Naive thymus-derived CD4-positive, alpha-beta T cell (primary cell): ENCODE results near the gene SNED1. TPM values are rescaled to one million over a fixed set of nuclear protein-coding genes. Genes with fewer than 3 reads are reported as not detected.

ENCODE experiments used
- ATAC-seq: fragments of 150-1000 bp; cut with Tn5 transposase; 2 replicates; pipeline ENCODE4 v1.10.0; 2021; ENCODE audit warnings: mild to moderate bottlenecking, moderate library complexity
- CTCF ChIA-PET: fragments of 350-600 bp; sonication (Branson Sonifier 250); formaldehyde crosslinking; loops from one replicate; lab custom pipeline; 2021; ENCODE audit warnings: antibody characterized with exemption; lab: Charles Lee
- POLR2A ChIA-PET: fragments of 350-600 bp; sonication (Branson Sonifier 250); formaldehyde crosslinking; loops from one replicate; lab custom pipeline; 2021; ENCODE audit warnings: antibody characterized with exemption, inconsistent platforms; lab: Charles Lee
- DNase-seq, 9 donors: peaks; one replicate each; pipeline versions ENCODE4 v3.0.0 to v3.0.0-alpha.2; 2020 to 2022; ENCODE audit warnings: mixed read lengths in 1 of 9
- H3K27ac ChIP-seq: one replicate; pipeline ENCODE4 v1.7.0; 2013; ENCODE audit warnings: mild to moderate bottlenecking, low read depth, low read length, moderate library complexity
- H3K27me3 ChIP-seq, 2 donors: one replicate each; pipeline ENCODE4 v1.7.0; 2013; ENCODE audit warnings: low read length in 2 of 2, mild to moderate bottlenecking in 2 of 2, moderate library complexity in 2 of 2; ENCODE audit not compliant: control insufficient read depth in 2 of 2, insufficient read depth in 2 of 2
- H3K36me3 ChIP-seq, 3 experiments: 1 replicate in 2 of 3; 2 replicates in 1 of 3; pipeline ENCODE4 v1.7.0; 2013; ENCODE audit warnings: low read length in 3 of 3, mild to moderate bottlenecking in 3 of 3, moderate library complexity in 1 of 3; ENCODE audit not compliant: insufficient read depth in 3 of 3, control insufficient read depth in 2 of 3
- H3K4me1 ChIP-seq, 2 donors: one replicate each; pipeline ENCODE4 v1.7.0; 2013; ENCODE audit warnings: low read length in 2 of 2, mild to moderate bottlenecking in 2 of 2, moderate library complexity in 1 of 2; ENCODE audit not compliant: control insufficient read depth in 2 of 2, insufficient read depth in 2 of 2
- H3K4me3 ChIP-seq: 2 replicates; pipeline ENCODE4 v1.7.0; 2013; ENCODE audit warnings: mild to moderate bottlenecking, low read length
- H3K9me3 ChIP-seq, 3 experiments: 1 replicate in 2 of 3; 2 replicates in 1 of 3; pipeline ENCODE4 v1.7.0; 2013; ENCODE audit warnings: low read length in 3 of 3; ENCODE audit not compliant: control insufficient read depth in 2 of 3
- H3K27ac Mint-ChIP-seq, 9 donors: one replicate each; pipeline ENCODE4 v1.8.0; 2020 to 2022; ENCODE audit warnings: mixed read lengths in 9 of 9, mild to moderate bottlenecking in 8 of 9, moderate library complexity in 5 of 9, inconsistent platforms in 2 of 9
- H3K27me3 Mint-ChIP-seq, 5 donors: one replicate each; pipeline ENCODE4 v1.8.0; 2021 to 2022; ENCODE audit warnings: mixed read lengths in 5 of 5, mild to moderate bottlenecking in 1 of 5
- H3K36me3 Mint-ChIP-seq, 5 donors: one replicate each; pipeline ENCODE4 v1.8.0; 2020 to 2022; ENCODE audit warnings: mixed read lengths in 5 of 5, mild to moderate bottlenecking in 3 of 5, inconsistent platforms in 1 of 5
- H3K4me1 Mint-ChIP-seq, 7 donors: one replicate each; pipeline ENCODE4 v1.8.0; 2020 to 2022; ENCODE audit warnings: mixed read lengths in 7 of 7, mild to moderate bottlenecking in 3 of 7, inconsistent platforms in 1 of 7
- H3K4me3 Mint-ChIP-seq, 10 donors: one replicate each; pipeline ENCODE4 v1.8.0; 2020 to 2022; ENCODE audit warnings: mild to moderate bottlenecking in 10 of 10, mixed read lengths in 10 of 10, moderate library complexity in 6 of 10, inconsistent platforms in 2 of 10
- H3K9me3 Mint-ChIP-seq, 11 donors: one replicate each; pipeline ENCODE4 v1.8.0; 2020 to 2022; ENCODE audit warnings: mixed read lengths in 11 of 11, mild to moderate bottlenecking in 4 of 11, inconsistent platforms in 1 of 11, moderate library complexity in 1 of 11
- intact Hi-C, 2 donors: fragments of 100-400 bp; cut with micrococcal nuclease; formaldehyde crosslinking; loops; one replicate each; pipeline ENCODE4 v1.15.1; 2023
- polyA plus RNA-seq, 2 donors: library from polyadenylated mRNA; unstranded; fragments of 300-500 nt; fragmentation: Illumina TruSeq; gene quantifications; one replicate each; pipeline ENCODE4 v1.2.3, GENCODE V29; 2021
- total RNA-seq, 6 experiments: library from RNA in 5 of 6; stranded (reverse) in 5 of 6; gene quantifications; 1 replicate in 5 of 6; 2 replicates in 1 of 6; pipeline ENCODE4 v1.2.3 and lab custom pipeline; 2021 to 2026

The SNED1 gene
- total and polyA plus RNA-seq, 7 experiments from 2014 or later = 1.0 to 120 (median 32.9) TPM

DNA sequence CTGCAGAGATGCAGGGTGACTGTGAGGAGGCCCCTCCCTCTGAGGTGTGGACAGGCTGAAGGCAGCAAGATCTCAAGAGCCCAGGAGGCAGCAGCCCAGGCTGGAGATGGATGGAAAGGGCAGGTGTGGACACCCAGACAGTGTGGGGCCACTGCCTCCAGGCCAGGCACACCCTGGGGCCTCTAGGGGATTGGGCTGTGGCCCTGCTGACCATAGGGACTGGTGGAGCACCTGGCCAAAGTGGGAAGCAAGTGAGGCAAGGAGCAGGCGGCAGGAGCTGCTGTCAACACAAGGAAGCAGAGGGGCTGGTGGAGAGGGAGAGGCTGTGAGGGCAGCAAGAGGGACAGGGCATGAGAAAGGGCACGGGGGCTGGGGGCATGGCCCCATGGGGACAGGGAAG is 10.8 kb downstream of the SNED1 start:
- Mint-ChIP-seq H3K9me3 (peaks cover 0 to 22% (median 9%) of the 10 kb centered on the region in 11 donors), H3K4me3 (peak overlapping the region; percentile 50 to 95 (median 74)), H3K27ac (peak overlapping the region; percentile 80 to 94 (median 90)), H3K4me1 (peaks cover 16 to 47% (median 40%) of the 10 kb centered on the region in 7 donors), H3K36me3 (peaks cover 0 to 11% (median 5%) of the 10 kb centered on the region in 5 donors), H3K27me3 (peaks cover 0 to 26% (median 0%) of the 10 kb centered on the region in 5 donors)
- H3K4me1 ChIP-seq = peaks cover 3 to 36% of the 10 kb centered on the region in 2 donors
- ChIA-PET POLR2A (interaction anchor here (0.9 to 2.4 kb wide), 11 partner anchors 11 to 308 kb away, joined by 3 to 8 read pairs (median 4); partner anchors contain the start of genes HDLBP and PASK), CTCF (interaction anchor here (0.7 to 1.5 kb wide), 3 partner anchors 13 to 127 kb away, joined by 3 to 5 read pairs (median 3); no protein-coding TSS in a partner anchor)
- peaks cover 0 to 7% (median under 1%) of the 10 kb centered on the region in 3 experiments for H3K9me3 ChIP-seq
- intact Hi-C loops = no loop called here
- DNase-seq = peak in 1 of 9 donors; percentile 19
- no peaks in the 10 kb centered on the region for H3K27me3 ChIP-seq
- peak overlapping the region; percentile 51 for H3K4me3 ChIP-seq
- no peaks in the 10 kb centered on the region for H3K36me3 ChIP-seq
- ATAC-seq = no peak
- peak overlapping the region; percentile 64 for H3K27ac ChIP-seq

GRCh38 chr2:241009601-241010530 is 11.4 kb downstream of the SNED1 start:
- POLR2A ChIA-PET = interaction anchor here (0.8 to 2.4 kb wide), 11 partner anchors 9 to 307 kb away, joined by 3 to 8 read pairs (median 4); partner anchors contain the start of genes HDLBP, PASK and PPP1R7
- peak overlapping the region; percentile 80 to 94 (median 90) for H3K27ac Mint-ChIP-seq
- intact Hi-C loops = loop anchor here in 1 of 2 donors (1.0 to 10.0 kb wide), 4 partner anchors 37 to 207 kb away; partner anchors contain the start of gene PASK

GRCh38 chr2:241010531-241011295 is 12.3 kb downstream of the SNED1 start:
- H3K36me3 Mint-ChIP-seq = peaks cover 0 to 6% (median under 1%) of the 10 kb centered on the region in 5 donors
- Histone ChIP-seq H3K27ac (peak overlapping the region; percentile 64), H3K4me3 (peak overlapping the region; percentile 51), H3K9me3 (no peaks in the 10 kb centered on the region), H3K27me3 (no peaks in the 10 kb centered on the region), H3K4me1 (peaks cover 3 to 36% of the 10 kb centered on the region in 2 donors), H3K36me3 (no peaks in the 10 kb centered on the region)
- H3K27me3 Mint-ChIP-seq = peaks cover 0 to 19% (median 0%) of the 10 kb centered on the region in 5 donors
- H3K4me3 Mint-ChIP-seq = peak overlapping the region in 8 of 10 donors; percentile 71 to 95 (median 76)
- H3K27ac Mint-ChIP-seq = peak overlapping the region in 8 of 9 donors; percentile 80 to 94 (median 89)
- peak in 1 of 9 donors; percentile 6 for DNase-seq
- peaks cover 16 to 47% (median 40%) of the 10 kb centered on the region in 7 donors for H3K4me1 Mint-ChIP-seq
- H3K9me3 Mint-ChIP-seq = peaks cover 0 to 6% (median 4%) of the 10 kb centered on the region in 11 donors
- no peak for ATAC-seq
- ChIA-PET POLR2A (interaction anchor here (0.8 to 1.8 kb wide), 7 partner anchors 8 to 304 kb away, joined by 3 to 8 read pairs (median 4); partner anchors contain the start of genes HDLBP, PASK and PPP1R7), CTCF (interaction anchor here (0.6 to 1.5 kb wide), 4 partner anchors 11 to 139 kb away, joined by 3 to 6 read pairs (median 4); partner anchors contain the start of genes PASK and PPP1R7)
- intact Hi-C loops = loop anchor here in 1 of 2 donors (1.0 to 10.0 kb wide), 4 partner anchors 37 to 207 kb away; partner anchors contain the start of gene PASK

More at GRCh38 chr2:241009601-241010530, 11.4 kb downstream of the SNED1 start:
- H3K36me3 Mint-ChIP-seq = peaks cover 0 to 11% (median 5%) of the 10 kb centered on the region in 5 donors
- Histone ChIP-seq H3K4me3 (peak overlapping the region; percentile 51), H3K36me3 (no peaks in the 10 kb centered on the region), H3K27ac (peak overlapping the region; percentile 64), H3K4me1 (peaks cover 3 to 36% of the 10 kb centered on the region in 2 donors), H3K9me3 (no peaks in the 10 kb centered on the region), H3K27me3 (no peaks in the 10 kb centered on the region)
- H3K27me3 Mint-ChIP-seq = peaks cover 0 to 26% (median 0%) of the 10 kb centered on the region in 5 donors
- peaks cover 0 to 15% (median 9%) of the 10 kb centered on the region in 11 donors for H3K9me3 Mint-ChIP-seq
- CTCF ChIA-PET = interaction anchor here (0.6 to 1.5 kb wide), 6 partner anchors 12 to 140 kb away, joined by 3 to 6 read pairs (median 4); partner anchors contain the start of genes PASK and PPP1R7
- H3K4me1 Mint-ChIP-seq = peaks cover 16 to 47% (median 40%) of the 10 kb centered on the region in 7 donors
- peak; percentile 80 for ATAC-seq
- peak overlapping the region; percentile 37 to 95 (median 74) for H3K4me3 Mint-ChIP-seq
- peak in 8 of 9 donors; percentile 31 to 78 (median 68) for DNase-seq

DNA sequence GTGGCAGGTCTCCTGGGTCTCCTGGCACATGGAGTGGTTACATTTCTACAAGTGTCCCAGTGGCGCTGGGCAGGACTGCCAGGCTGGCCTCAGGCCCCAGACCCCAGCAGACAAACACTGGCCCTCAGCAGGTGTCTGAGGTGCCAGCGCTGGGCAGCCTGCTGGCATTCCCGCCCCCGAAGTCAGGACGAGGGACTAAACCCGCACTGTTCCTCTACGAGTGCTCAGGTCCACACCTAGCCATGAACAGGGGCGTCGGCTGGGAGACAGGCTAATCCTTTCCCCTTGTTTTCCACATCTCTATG is 12.8 kb downstream of the SNED1 start:
- Mint-ChIP-seq H3K9me3 (peaks cover 0 to 1% (median 0%) of the 10 kb centered on the region in 11 donors), H3K27ac (peak overlapping the region in 6 of 9 donors; percentile 19 to 84 (median 62)), H3K4me1 (peaks cover 16 to 47% (median 40%) of the 10 kb centered on the region in 7 donors), H3K4me3 (peak overlapping the region in 3 of 10 donors; percentile 29 to 73 (median 59)), H3K36me3 (peaks cover 0 to under 1% (median 0%) of the 10 kb centered on the region in 5 donors), H3K27me3 (peaks cover 0 to 14% (median 0%) of the 10 kb centered on the region in 5 donors)
- intact Hi-C loops = loop anchor here in 1 of 2 donors (5.0 to 10.0 kb wide), 3 partner anchors 36 to 206 kb away; no protein-coding TSS in a partner anchor
- Histone ChIP-seq H3K27me3 (no peaks in the 10 kb centered on the region), H3K4me1 (peaks cover 3 to 36% of the 10 kb centered on the region in 2 donors), H3K36me3 (no peaks in the 10 kb centered on the region), H3K27ac (peak overlapping the region; percentile 54), H3K4me3 (no peak overlapping the region), H3K9me3 (no peaks in the 10 kb centered on the region)
- CTCF ChIA-PET = no interaction called here
- ATAC-seq (no peak), DNase-seq (peak in 1 of 9 donors; percentile 4)
- POLR2A ChIA-PET = interaction anchor here (1.4 to 1.8 kb wide), 2 partner anchors 9 to 139 kb away, joined by 3 to 5 read pairs; partner anchors contain the start of gene PPP1R7

DNA sequence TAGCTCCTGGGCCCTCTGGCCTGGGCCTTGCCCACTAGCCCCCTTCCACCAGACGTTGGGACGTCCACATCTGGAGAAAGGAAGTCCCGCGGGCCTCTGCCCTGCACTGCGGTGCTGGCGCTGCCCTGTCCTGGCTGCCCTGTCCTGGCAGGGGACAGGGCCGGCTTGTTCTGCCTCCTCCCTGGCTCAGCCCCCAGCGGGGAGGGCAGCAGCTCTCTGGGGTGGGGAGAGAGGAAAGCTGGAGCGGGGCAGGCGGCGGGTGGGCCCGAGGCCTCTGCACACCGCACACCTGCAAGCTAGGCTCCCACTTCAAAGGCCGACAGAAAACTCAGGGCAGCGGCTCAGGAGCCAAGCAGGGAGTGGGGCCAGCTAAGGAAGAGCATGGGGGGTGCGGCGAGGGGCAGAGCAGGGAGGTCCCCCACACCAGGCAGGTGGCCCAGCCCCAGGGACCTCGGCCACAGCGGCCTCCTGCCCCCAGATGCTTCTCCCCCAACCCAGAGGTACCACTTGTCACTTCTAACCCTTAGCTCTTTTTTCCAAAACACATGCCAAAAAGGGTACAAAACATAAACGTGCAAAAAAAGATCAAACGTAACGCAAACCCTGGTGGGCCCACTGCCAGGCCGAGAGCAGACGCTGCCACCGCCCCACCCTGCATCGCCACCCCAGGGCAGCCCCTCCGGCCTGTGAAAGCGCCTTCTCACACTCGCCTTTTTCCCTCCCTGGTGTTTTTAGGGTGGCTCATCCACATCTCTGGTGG is 13.5 kb downstream of the SNED1 start:
- ATAC-seq (peak; percentile 26), DNase-seq (peak in 1 of 9 donors; percentile 19)
- peaks cover 3 to 36% of the 10 kb centered on the region in 2 donors for H3K4me1 ChIP-seq
- intact Hi-C loops = loop anchor here in 1 of 2 donors (5.0 to 10.0 kb wide), 3 partner anchors 35 to 205 kb away; no protein-coding TSS in a partner anchor
- Mint-ChIP-seq H3K27ac (peak overlapping the region in 8 of 9 donors; percentile 25 to 92 (median 72)), H3K9me3 (no peaks in the 10 kb centered on the region), H3K4me1 (peaks cover 16 to 44% (median 34%) of the 10 kb centered on the region in 7 donors), H3K27me3 (peaks cover 0 to 10% (median 0%) of the 10 kb centered on the region in 5 donors), H3K4me3 (peak overlapping the region in 9 of 10 donors; percentile 6 to 73 (median 44)), H3K36me3 (no peaks in the 10 kb centered on the region)
- H3K27me3 ChIP-seq = no peaks in the 10 kb centered on the region
- peak overlapping the region; percentile 54 for H3K27ac ChIP-seq
- no peaks in the 10 kb centered on the region for H3K9me3 ChIP-seq
- ChIA-PET CTCF (interaction anchor here (0.7 kb wide), 1 partner anchor 65 kb away, joined by 3 read pairs; no protein-coding TSS in a partner anchor), POLR2A (no interaction called here)
- H3K36me3 ChIP-seq = no peaks in the 10 kb centered on the region
- H3K4me3 ChIP-seq = no peak overlapping the region
